PFSK-1 (cell line): Measurements from ENCODE around the gene PFN2.

Experiments used
- FOXP2 ChIP-seq: optimal IDR thresholded peaks from 2 replicates; pipeline ENCODE3; 2011; ENCODE audit warnings: borderline replicate concordance, control low read depth, inconsistent platforms; ENCODE audit not compliant: insufficient read depth; ENCODE audit errors: extremely low read length, extremely low read depth
- POLR2AphosphoS5 ChIP-seq: IDR thresholded peaks from 2 replicates; pipeline ENCODE4 v1.6.1; 2012; ENCODE audit warnings: low read depth, mild to moderate bottlenecking, control low read depth, low read length, moderate library complexity
- SIN3A ChIP-seq: IDR thresholded peaks from 2 replicates; pipeline ENCODE4 v1.6.1; 2012; ENCODE audit warnings: mild to moderate bottlenecking, low read length, moderate library complexity, borderline replicate concordance; ENCODE audit not compliant: insufficient read depth
- TAF1 ChIP-seq: IDR thresholded peaks from 2 replicates; pipeline ENCODE4 v1.6.1; 2012; ENCODE audit warnings: low read length, control low read depth, borderline replicate concordance; ENCODE audit not compliant: insufficient read depth
- TF ChIP-seq, protein P1 (sequence below), 2 experiments: IDR thresholded peaks; 2 replicates each; pipeline versions ENCODE4 v1.6.1 to v1.8.0; 2011 to 2012; ENCODE audit warnings: low read depth in 2 of 2, low read length in 2 of 2, control low read depth in 1 of 2, inconsistent platforms in 1 of 2, mild to moderate bottlenecking in 1 of 2, moderate library complexity in 1 of 2; ENCODE audit not compliant: insufficient read depth in 1 of 2

The PFN2 gene

GRCh38 chr3:149941946-149942345 lies 28.7 kb downstream of the PFN2 start:
- TF ChIP-seq FOXP2 (no peak), POLR2AphosphoS5 (no peak)

- TF ChIP-seq POLR2AphosphoS5 (no peak), SIN3A (no peak), FOXP2 (no peak), TAF1 (no peak)
- TF ChIP-seq, protein P1, sequence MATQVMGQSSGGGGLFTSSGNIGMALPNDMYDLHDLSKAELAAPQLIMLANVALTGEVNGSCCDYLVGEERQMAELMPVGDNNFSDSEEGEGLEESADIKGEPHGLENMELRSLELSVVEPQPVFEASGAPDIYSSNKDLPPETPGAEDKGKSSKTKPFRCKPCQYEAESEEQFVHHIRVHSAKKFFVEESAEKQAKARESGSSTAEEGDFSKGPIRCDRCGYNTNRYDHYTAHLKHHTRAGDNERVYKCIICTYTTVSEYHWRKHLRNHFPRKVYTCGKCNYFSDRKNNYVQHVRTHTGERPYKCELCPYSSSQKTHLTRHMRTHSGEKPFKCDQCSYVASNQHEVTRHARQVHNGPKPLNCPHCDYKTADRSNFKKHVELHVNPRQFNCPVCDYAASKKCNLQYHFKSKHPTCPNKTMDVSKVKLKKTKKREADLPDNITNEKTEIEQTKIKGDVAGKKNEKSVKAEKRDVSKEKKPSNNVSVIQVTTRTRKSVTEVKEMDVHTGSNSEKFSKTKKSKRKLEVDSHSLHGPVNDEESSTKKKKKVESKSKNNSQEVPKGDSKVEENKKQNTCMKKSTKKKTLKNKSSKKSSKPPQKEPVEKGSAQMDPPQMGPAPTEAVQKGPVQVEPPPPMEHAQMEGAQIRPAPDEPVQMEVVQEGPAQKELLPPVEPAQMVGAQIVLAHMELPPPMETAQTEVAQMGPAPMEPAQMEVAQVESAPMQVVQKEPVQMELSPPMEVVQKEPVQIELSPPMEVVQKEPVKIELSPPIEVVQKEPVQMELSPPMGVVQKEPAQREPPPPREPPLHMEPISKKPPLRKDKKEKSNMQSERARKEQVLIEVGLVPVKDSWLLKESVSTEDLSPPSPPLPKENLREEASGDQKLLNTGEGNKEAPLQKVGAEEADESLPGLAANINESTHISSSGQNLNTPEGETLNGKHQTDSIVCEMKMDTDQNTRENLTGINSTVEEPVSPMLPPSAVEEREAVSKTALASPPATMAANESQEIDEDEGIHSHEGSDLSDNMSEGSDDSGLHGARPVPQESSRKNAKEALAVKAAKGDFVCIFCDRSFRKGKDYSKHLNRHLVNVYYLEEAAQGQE (IDR thresholded peaks at IDR 0.05; ENCODE audit: insufficient read depth in 1 of 2, low read depth in 2 of 2, low read length in 2 of 2), result no peak
Observed at GRCh38 chr3:149941186-149941585, 29.5 kb downstream of the PFN2 start.

- no peak for TF ChIP-seq FOXP2
- TF ChIP-seq TAF1, result no peak
- no peak for TF ChIP-seq SIN3A
- TF ChIP-seq POLR2AphosphoS5, result no peak
- TF ChIP-seq, protein P1 (IDR thresholded peaks at IDR 0.05; ENCODE audit: insufficient read depth in 1 of 2, low read depth in 2 of 2, low read length in 2 of 2), result no peak
Observed at GRCh38 chr3:149936812-149937230, 33.9 kb downstream of the PFN2 start.

DNA sequence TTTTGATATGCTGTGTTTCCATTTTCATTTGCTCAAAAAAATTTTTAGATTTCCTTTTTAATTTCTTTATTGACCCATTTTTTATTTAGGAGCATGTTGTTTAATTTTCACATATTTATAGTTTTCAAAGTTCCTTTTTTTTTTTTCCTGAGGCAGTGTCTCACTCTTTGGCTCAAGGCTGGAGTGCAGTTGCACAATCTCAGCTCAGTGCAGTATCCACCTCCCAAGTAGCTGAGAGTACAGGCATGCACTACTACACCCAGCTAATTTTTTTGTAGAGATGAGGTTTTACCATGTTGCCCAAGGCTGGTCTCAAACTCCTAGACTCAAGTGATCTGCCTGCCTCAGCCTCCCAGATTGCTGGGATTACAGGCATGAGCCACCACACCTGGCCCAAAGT lies 36.2 kb downstream of the PFN2 start:
- TF ChIP-seq POLR2AphosphoS5, result no peak
- TF ChIP-seq, protein P1 (IDR thresholded peaks at IDR 0.05; ENCODE audit: insufficient read depth in 1 of 2, low read depth in 2 of 2, low read length in 2 of 2), result no peak
- TF ChIP-seq SIN3A, result no peak
- TF ChIP-seq TAF1, result no peak
- no peak for TF ChIP-seq FOXP2

GRCh38 chr3:149933858-149934257 lies 36.8 kb downstream of the PFN2 start:
- TF ChIP-seq, protein P1 (IDR thresholded peaks at IDR 0.05; ENCODE audit: insufficient read depth in 1 of 2, low read depth in 2 of 2, low read length in 2 of 2), result no peak
- no peak for TF ChIP-seq FOXP2
- TF ChIP-seq POLR2AphosphoS5, result no peak
- no peak for TF ChIP-seq SIN3A
- TF ChIP-seq TAF1, result no peak

DNA sequence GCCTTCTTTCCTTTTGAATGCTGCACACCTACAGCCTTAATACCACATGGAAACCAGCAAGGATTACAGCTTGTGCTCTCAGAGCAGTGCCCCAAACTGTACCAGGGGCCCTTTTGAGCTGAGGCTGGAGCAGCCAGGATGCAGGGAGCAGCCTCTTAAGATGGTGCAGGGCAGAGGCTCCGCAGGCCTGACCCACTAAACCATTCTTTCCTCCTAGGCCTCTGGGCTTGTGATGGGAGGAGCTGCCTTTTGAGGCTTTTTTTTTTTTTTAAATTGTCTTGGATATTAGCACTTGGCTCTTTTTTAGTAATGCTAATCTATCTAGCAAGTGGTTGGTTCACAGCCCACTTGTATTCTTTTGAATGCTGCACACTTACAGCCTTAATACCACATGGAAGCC lies 37.7 kb downstream of the PFN2 start:
- TF ChIP-seq, protein P1 (IDR thresholded peaks at IDR 0.05; ENCODE audit: insufficient read depth in 1 of 2, low read depth in 2 of 2, low read length in 2 of 2), result no peak
- TF ChIP-seq SIN3A, result no peak
- no peak for TF ChIP-seq POLR2AphosphoS5
- no peak for TF ChIP-seq FOXP2
- no peak for TF ChIP-seq TAF1
